ES-I3 (cell line): ENCODE results near the gene REPIN1.
A peak's percentile ranks its signal among the peaks of the same experiment; 100 is the strongest.

Source experiments
- H3K36me3 ChIP-seq: 2 replicates; pipeline ENCODE4 v1.6.1; 2013; ENCODE audit warnings: mild to moderate bottlenecking, low read length, control low read depth, moderate library complexity; ENCODE audit not compliant: insufficient read depth
- H3K4me1 ChIP-seq: 2 replicates; pipeline ENCODE4 v1.6.1; 2013; ENCODE audit warnings: mild to moderate bottlenecking, control low read depth, low read length; ENCODE audit not compliant: insufficient read depth
- H3K9ac ChIP-seq: 2 replicates; pipeline ENCODE4 v1.6.1; 2013; ENCODE audit warnings: low read depth, mild to moderate bottlenecking, low read length, moderate library complexity
- H3K9me3 ChIP-seq: 2 replicates; pipeline ENCODE4 v1.6.1; 2013; ENCODE audit warnings: mild to moderate bottlenecking, low read length, moderate library complexity; ENCODE audit not compliant: control insufficient read depth, insufficient read depth

REPIN1 gene

DNA sequence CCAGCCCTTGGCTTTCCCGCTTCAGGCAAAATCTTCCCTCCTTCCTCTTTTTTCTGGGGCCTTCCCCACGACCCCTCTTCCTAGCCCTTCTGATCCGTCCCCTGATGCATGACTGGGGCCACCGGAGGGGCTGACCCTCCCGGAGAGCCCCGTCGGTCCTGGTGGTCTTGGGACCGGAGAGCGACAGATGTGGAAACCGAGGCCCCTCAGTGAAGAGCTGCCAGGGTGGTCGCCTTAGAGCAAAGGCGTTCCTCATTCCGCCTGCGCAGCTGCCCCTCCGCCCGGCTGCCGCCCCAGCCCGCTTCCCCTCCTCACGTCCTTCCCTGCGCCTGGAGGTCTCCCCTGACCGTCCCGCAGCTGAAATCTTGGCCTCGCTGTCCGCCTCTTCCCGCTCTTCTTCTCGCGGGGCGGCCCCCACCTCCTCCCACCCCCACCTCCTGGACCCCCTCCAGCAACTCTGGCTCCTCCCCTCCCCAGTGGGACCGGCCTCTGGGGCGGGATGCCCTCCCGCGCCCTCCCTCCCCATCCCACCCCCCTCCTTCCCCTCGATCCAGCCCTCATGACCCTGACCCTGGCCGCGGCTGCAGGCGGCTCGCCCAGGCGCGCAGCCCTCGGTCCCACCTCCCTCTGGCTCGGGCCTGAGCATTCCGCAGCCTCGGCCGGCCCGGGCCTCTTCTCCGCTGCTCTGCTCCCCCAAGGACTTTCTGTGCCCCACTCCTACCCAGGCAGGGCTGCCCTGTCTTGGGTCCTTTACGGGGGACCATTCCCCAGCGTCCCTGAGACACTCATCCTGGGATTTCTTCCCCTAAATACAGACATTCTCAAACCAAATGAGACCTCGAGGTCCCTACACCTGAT, 27.1 kb upstream of the REPIN1 start, which contains the start of gene RARRES2:
RARRES2 (minus strand) TSS at position 367 of the 858 bp plus-strand sequence. CDS start 1,020 bp downstream, outside the sequence.
- no peaks in the 10 kb centered on the region for H3K36me3 ChIP-seq
- peaks cover 3% of the 10 kb centered on the region; the same call in 1 of the 2 replicates for H3K4me1 ChIP-seq
- H3K9me3 ChIP-seq, result no peaks in the 10 kb centered on the region
- H3K9ac ChIP-seq, result peak within 1 kb of the TSS; percentile 64

DNA sequence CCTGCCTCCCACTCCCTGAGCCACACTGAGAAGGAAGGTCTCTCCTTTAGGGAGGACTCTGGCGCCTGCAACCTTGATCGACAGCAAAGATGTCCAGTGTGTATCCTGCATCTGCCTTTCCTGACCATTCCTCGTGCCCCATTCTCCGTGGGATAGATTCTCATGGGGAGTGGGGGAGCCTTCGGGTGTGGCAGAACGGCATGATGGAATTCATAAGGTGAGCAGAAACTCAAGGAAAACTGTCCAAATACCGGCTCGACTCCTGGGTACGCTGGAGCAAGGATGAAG, 26.6 kb upstream of the REPIN1 start:
- no peaks in the 10 kb centered on the region for H3K36me3 ChIP-seq
- H3K4me1 ChIP-seq, result peaks cover 3% of the 10 kb centered on the region; the same call in 1 of the 2 replicates
- peak overlapping the region; percentile 51 for H3K9ac ChIP-seq
- H3K9me3 ChIP-seq, result no peaks in the 10 kb centered on the region

GRCh38 chr7:150343225-150343624, 25.4 kb upstream of the REPIN1 start:
- Histone ChIP-seq H3K9ac (no peak overlapping the region), H3K4me1 (peaks cover 3% of the 10 kb centered on the region; the same call in 1 of the 2 replicates), H3K9me3 (peaks cover 2% of the 10 kb centered on the region), H3K36me3 (no peaks in the 10 kb centered on the region)

DNA sequence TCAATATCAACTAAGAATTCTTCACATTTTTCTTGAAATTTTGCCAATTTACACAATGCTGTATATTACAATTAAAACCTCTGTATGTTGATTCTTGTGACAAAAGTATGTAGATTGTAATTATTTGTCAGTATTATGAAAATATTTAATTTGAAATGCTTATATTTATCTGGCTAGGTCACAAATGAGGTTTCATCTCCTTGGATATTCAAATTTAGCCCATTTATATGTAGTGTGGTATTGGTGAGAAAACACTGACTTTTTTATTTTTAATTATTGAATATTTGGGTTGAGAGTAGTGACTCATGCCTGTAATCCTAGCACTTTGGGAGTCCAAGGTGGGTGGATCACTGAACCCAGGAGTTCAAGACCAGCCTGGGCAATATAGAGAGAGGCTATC, 24.3 kb upstream of the REPIN1 start:
- no peak overlapping the region for H3K9ac ChIP-seq
- H3K36me3 ChIP-seq, result no peaks in the 10 kb centered on the region
- peaks cover 3% of the 10 kb centered on the region; the same call in 1 of the 2 replicates for H3K4me1 ChIP-seq
- peaks cover 5% of the 10 kb centered on the region for H3K9me3 ChIP-seq

GRCh38 chr7:150345012-150345411, 23.6 kb upstream of the REPIN1 start:
- peaks cover 5% of the 10 kb centered on the region for H3K9me3 ChIP-seq
- H3K9ac ChIP-seq, result no peak overlapping the region
- no peaks in the 10 kb centered on the region for H3K36me3 ChIP-seq
- peaks cover 3% of the 10 kb centered on the region; the same call in 1 of the 2 replicates for H3K4me1 ChIP-seq

- H3K9me3 ChIP-seq, result peaks cover 5% of the 10 kb centered on the region
- H3K4me1 ChIP-seq, result 0 out of 2 replicates have a peak, but pooled peaks cover 3% of the 10 kb centered on the region
- H3K9ac ChIP-seq, result no peak overlapping the region
- H3K36me3 ChIP-seq, result no peaks in the 10 kb centered on the region
Observed at GRCh38 chr7:150346922-150347321, 21.7 kb upstream of the REPIN1 start.

- Histone ChIP-seq H3K9ac (no peak overlapping the region), H3K4me1 (no peaks in the 10 kb centered on the region), H3K9me3 (peaks cover 5% of the 10 kb centered on the region), H3K36me3 (no peaks in the 10 kb centered on the region)
Observed at GRCh38 chr7:150351587-150352194, 16.9 kb upstream of the REPIN1 start.

DNA sequence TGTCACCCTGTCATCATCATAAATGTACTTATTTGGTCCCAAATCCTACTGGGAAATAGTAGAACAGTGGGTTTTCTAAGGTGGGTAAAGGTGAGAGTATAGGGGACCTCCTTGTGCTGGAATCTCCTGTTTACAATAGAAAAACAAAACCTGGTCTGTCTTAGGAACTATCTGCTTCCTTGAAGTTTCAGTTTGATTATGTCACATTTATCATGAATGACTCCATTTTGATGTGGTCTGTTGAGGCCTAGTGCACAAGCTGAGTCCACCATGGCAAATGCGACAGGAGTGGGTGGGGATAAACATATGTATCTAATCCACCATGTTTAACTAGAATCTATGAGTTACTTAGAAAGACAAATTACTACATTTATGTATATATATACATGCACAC, 13.0 kb upstream of the REPIN1 start:
- Histone ChIP-seq H3K4me1 (peaks cover 14% of the 10 kb centered on the region), H3K36me3 (no peaks in the 10 kb centered on the region), H3K9ac (no peak overlapping the region), H3K9me3 (no peaks in the 10 kb centered on the region)

DNA sequence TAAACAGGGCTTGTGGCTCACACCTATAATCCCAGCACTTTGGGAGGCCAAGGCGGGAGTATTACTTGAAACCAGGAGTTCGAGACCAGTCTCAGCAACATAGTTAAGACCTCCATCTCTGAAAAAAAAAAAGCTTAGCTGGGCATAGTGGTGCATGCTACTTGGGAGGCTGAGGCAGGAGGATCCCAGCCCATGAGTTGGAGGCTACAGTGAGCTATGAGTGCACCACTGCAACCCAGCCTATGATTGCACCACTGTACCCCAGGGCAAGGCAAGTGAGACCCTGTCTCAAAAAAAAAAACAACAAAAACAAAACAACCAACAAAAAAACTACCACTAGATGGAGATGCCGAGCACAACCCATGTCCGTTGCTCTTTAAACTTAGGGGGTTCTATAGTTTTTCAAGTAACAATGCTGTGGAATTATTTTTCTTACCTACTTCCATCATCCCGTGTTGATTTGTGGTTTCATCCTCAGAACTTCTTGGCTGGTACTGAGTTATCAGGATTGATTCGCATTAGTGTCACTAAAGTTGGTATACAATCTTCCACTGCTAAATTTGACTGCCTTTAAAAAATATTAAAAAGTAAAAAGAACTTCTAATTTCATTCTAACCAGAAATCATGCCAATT, 12.2 kb upstream of the REPIN1 start:
- no peak overlapping the region for H3K9ac ChIP-seq

DNA sequence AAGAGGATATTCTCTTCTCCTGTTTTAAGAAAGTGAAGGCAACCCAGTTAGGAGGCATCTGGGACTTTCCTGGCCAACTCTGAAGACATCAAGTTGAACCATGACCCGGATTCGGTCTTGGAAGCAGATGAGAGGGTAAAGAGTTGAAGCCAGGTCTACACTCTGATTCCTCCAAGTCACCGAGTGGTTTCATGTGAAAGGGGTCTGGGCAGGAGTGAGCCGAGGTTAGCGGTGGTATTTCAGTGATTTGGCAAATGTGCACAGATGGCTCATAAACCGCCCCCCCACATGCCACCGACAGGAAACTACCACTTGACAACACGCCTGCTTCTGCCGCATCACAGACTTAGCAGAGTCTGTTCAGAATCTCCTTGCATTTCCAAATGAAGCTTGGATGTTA, 11.4 kb upstream of the REPIN1 start:
- Histone ChIP-seq H3K9me3 (no peaks in the 10 kb centered on the region), H3K9ac (no peak overlapping the region), H3K36me3 (no peaks in the 10 kb centered on the region), H3K4me1 (peaks cover 25% of the 10 kb centered on the region)

More for the DNA sequence above, 12.2 kb upstream of the REPIN1 start:
- Histone ChIP-seq H3K36me3 (no peaks in the 10 kb centered on the region), H3K4me1 (peaks cover 16% of the 10 kb centered on the region), H3K9me3 (no peaks in the 10 kb centered on the region)

DNA sequence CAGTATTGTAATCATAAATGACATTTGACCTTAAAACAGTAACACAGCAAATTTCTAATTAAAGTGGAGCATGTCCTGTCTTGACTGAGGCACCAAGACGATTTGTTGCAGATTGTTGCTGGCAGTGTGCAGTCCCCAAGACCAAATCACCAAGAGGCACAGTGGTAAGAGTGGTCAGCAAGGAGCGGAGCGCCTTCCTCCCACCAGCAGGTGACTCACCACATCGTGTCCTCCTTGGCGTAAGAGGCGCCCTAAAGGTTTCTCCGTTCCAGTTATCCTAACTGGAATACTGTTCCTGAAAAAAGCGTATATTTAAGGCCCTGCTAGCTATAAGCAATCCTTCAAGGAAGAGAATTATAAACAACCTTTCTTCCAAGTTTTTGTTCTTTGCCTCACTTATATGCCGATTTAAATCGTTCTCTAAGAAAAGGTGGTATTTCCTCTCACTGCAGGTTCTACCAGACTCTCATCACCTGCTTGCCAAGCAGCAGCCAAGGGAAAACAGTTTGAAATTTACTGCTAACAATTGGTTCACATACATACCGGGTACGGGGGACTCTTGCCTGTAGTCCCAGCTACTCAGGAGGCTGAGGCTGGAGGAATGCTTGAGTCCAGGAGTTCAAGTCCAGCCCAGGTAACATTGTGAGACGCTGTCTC, 10.7 kb upstream of the REPIN1 start:
- no peak overlapping the region for H3K9ac ChIP-seq
- no peaks in the 10 kb centered on the region for H3K36me3 ChIP-seq
- no peaks in the 10 kb centered on the region for H3K9me3 ChIP-seq
- peaks cover 27% of the 10 kb centered on the region for H3K4me1 ChIP-seq

- Histone ChIP-seq H3K9ac (no peak overlapping the region), H3K4me1 (peaks cover 27% of the 10 kb centered on the region), H3K9me3 (no peaks in the 10 kb centered on the region), H3K36me3 (no peaks in the 10 kb centered on the region)
Observed at GRCh38 chr7:150358433-150358832, 10.2 kb upstream of the REPIN1 start.

DNA sequence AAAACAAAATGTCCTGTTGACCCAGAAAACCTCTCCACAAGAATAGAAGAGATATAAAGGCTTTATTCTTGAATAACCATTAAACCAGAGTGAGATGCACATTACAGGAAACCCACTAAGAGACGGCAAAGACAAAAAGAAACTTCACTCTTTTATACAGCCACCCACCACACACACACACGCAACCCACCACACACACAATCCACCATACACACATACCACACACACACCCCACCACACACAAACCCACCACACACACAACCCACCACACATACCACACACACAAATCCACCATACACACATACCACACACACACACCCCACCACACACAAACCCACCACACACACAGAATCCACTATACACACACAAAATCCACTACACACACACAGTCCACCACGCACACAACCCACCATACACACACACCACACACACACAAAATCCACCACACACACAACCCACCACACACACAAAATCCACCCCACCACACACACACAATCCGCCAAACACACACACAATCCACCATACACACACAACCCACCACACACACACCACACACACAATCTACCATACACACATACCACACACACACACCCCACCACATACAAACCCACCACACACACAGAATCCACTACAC, 9.5 kb upstream of the REPIN1 start:
- Histone ChIP-seq H3K4me1 (peaks cover 27% of the 10 kb centered on the region), H3K36me3 (no peaks in the 10 kb centered on the region)

More for the DNA sequence above, 9.5 kb upstream of the REPIN1 start:
- no peak overlapping the region for H3K9ac ChIP-seq
- H3K9me3 ChIP-seq, result no peaks in the 10 kb centered on the region
